C4-2B (cell line): ENCODE data around the gene CAMK2G.
A peak's percentile ranks its signal among the peaks of the same experiment; 100 is the strongest.

Source experiments
- H3K27ac ChIP-seq: fragments of 450-650 bp; 2 replicates; pipeline ENCODE4 v1.5.1; 2017
- CTCF ChIP-seq: fragments of 450-650 bp; conservative IDR thresholded peaks from 2 replicates; pipeline ENCODE4 v1.5.1; 2017; ENCODE audit warnings: mild to moderate bottlenecking
- ZFX ChIP-seq: fragments of 450-650 bp; IDR thresholded peaks from 2 replicates; pipeline ENCODE4 v1.6.1; 2017

The CAMK2G gene

DNA sequence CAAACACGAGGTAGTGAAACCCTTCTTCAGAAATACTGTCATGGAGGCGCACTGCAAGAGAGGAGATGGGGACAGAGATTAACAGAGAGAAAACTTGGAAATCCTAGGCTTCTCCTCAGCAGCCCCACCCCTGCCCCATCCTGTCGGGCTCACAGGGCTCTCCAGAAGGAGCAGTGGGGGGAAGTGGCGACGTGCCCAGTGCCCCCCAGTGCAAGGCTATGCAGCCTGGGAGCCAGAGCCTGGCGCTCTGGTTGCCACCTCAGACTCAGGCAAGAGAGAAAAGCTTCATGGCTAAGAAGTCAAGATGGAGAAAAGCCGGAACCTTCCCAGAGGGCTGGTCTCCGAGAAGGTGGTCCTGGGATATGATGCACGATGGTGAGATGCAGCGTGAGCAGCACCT lies 21.2 kb downstream of the CAMK2G start:
- no peak overlapping the region for H3K27ac ChIP-seq
- TF ChIP-seq CTCF (no peak), ZFX (no peak)

DNA sequence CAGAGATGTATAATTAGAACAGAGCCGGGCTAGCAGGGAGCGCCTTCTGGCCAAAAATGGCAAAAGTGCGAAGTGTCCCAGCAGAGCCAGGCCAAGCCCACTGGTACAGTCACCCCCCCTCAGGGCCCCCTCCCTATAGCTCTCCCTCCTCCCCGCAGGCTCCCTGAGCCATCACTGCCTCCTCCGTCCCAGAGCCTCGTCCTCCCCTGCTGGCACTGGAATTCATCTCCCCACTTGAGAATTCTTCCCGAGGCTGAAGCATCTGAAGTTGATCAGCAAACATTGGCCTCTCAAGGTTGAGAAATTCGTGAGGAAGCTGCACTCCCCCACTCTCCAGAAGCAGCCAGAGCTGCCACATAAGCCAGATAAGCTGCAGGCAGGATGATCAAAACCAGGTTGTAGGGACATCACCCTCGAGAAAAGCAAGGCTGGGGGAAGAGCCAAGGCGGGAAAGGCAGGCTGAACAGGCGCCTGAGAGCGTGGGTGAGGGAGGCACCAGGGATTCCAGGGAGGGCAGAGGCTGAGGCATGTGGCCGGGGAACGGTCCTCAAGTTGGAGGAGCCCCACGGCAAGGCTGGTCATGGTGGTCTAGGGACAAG lies 23.4 kb downstream of the CAMK2G start:
- no peak overlapping the region for H3K27ac ChIP-seq

DNA sequence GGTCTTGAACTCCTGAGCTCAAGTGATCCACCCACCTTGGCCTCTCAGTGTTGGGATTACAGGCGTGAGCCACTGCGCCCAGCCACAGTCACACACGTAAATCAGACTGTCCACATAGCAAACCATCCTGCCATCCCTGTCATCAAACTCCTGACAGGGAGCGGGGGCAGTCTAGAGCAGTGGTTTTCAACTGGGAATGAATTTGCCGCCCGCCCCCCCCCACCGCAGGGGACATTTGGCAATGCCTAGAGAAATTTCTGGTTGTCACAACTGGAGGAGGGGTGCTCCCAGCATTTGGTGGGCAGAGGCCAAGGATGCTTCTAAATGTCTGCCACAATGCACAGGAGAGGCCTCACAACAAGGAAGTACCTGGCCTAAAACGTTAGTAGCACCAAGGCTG lies 24.1 kb downstream of the CAMK2G start:
- TF ChIP-seq CTCF: no peak
- TF ChIP-seq ZFX: no peak
- no peak overlapping the region for H3K27ac ChIP-seq

More for the DNA sequence above, 23.4 kb downstream of the CAMK2G start:
- TF ChIP-seq ZFX: no peak
- no peak for TF ChIP-seq CTCF

- TF ChIP-seq CTCF (peak; percentile 98), ZFX (no peak)
- H3K27ac ChIP-seq: no peak overlapping the region
Measured at GRCh38 chr10:73848821-73849489, 25.4 kb downstream of the CAMK2G start.

- H3K27ac ChIP-seq: no peak overlapping the region
- TF ChIP-seq ZFX (no peak), CTCF (no peak)
Measured at GRCh38 chr10:73847031-73847430, 27.3 kb downstream of the CAMK2G start.

- no peak overlapping the region for H3K27ac ChIP-seq
- TF ChIP-seq CTCF (no peak), ZFX (no peak)
Measured at GRCh38 chr10:73843261-73843660, 31.1 kb downstream of the CAMK2G start.

GRCh38 chr10:73842349-73842748 lies 32.0 kb downstream of the CAMK2G start:
- TF ChIP-seq ZFX (no peak), CTCF (no peak)

More at GRCh38 chr10:73842349-73842748, 32.0 kb downstream of the CAMK2G start:
- no peak overlapping the region for H3K27ac ChIP-seq
